Ishikawa (cell line): ENCODE results near the gene DAAM1.

Experiments used
- CEBPB ChIP-seq: IDR thresholded peaks from 2 replicates; pipeline ENCODE4 v1.6.1; 2012
- CREB1 ChIP-seq: IDR thresholded peaks from 2 replicates; pipeline ENCODE4 v1.6.1; 2012; ENCODE audit warnings: low read depth
- EGR1 ChIP-seq: IDR thresholded peaks from 2 replicates; pipeline ENCODE4 v1.6.1; 2012
- EP300 ChIP-seq: IDR thresholded peaks from 2 replicates; pipeline ENCODE4 v1.6.1; 2012; ENCODE audit warnings: borderline replicate concordance
- FOXM1 ChIP-seq: IDR thresholded peaks from 2 replicates; pipeline ENCODE4 v1.6.1; 2012; ENCODE audit warnings: low read depth, borderline replicate concordance
- NFIC ChIP-seq: IDR thresholded peaks from 2 replicates; pipeline ENCODE4 v1.6.1; 2012
- RAD21 ChIP-seq: IDR thresholded peaks from 2 replicates; pipeline ENCODE4 v1.6.1; 2012; ENCODE audit warnings: low read depth
- TAF1 ChIP-seq: IDR thresholded peaks from 2 replicates; pipeline ENCODE4 v1.6.1; 2012; ENCODE audit warnings: low read depth, mild to moderate bottlenecking
- TCF12 ChIP-seq: IDR thresholded peaks from 2 replicates; pipeline ENCODE4 v1.6.1; 2012; ENCODE audit warnings: low read depth
- TEAD4 ChIP-seq: IDR thresholded peaks from 2 replicates; pipeline ENCODE4 v1.6.1; 2012
- YY1 ChIP-seq: IDR thresholded peaks from 2 replicates; pipeline ENCODE4 v1.6.1; 2012; ENCODE audit warnings: low read depth
- ZBTB7A ChIP-seq: IDR thresholded peaks from 2 replicates; pipeline ENCODE4 v1.6.1; 2012; ENCODE audit warnings: low read depth
- TF ChIP-seq, protein P1 (sequence below): IDR thresholded peaks from 2 replicates; pipeline ENCODE4 v1.6.1; 2012
- TF ChIP-seq, protein P2 (sequence below): IDR thresholded peaks from 2 replicates; pipeline ENCODE4 v1.6.1; 2012
- TF ChIP-seq, protein P3 (sequence below): IDR thresholded peaks from 2 replicates; pipeline ENCODE4 v1.6.1; 2012; ENCODE audit warnings: low read depth, mild to moderate bottlenecking

DAAM1 gene

DNA sequence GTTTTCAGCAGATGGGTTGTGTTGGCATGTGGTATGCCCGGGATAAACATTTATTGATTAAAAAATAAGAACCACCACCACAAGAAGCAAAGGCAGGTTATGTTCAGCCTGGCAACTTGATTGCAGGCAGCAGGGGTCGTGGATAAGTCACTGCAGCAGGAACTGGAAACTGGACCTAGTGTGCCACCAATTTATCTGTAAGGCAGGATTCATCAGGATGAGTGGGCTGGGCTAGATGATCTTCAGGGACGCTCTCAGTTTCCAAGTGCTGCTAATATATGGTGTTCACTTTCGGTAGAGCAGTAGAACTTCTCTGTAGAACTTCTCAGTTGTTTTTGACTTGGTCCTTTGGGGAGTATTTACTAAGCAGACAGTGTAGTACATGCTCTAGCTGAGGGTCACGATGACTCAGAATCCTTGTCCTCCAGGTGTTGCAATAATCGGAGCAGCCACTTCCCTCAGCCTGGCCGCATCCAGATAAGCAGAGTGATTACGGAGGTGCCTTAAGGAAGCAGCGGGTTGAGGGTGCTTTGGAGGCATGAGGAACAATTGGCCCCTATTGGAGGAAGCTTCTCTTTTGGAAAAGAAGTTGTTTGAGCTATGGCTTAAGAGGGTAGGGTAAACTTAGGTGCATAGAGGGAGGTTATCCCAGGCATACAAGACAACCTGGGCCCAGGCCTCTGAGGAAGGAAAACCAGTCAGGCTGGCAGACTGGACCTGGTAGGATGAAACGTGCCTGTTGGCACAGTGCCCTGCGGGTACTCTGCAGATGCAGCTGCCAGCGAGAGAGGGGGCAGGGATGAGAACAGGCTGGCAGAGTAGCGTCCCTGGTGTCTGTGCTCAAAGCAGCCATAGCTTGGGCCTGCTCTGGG is 172.7 kb downstream of the DAAM1 start:
- TF ChIP-seq RAD21 (no peak), NFIC (peak; percentile 50), CEBPB (peak; percentile 81)

DNA sequence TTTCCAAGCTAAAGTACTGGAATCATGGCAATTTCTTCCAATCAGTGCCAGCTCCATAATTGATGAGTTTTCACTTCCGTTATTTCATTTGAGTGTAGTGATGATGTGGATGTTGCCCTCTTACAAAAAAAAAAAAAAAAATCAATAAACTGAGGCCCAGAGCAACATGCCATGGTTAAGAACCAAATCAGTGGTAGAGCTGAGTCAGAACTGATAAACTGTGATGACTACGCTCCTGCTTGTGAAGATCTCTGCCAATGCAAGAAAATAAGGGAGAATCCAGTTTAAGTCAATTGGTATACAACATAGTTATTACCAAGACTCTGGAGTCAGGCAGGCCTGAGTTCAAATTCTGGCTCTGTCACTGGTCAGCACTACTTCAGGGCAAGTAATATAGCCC is 174.0 kb downstream of the DAAM1 start:
- TF ChIP-seq, protein P1, sequence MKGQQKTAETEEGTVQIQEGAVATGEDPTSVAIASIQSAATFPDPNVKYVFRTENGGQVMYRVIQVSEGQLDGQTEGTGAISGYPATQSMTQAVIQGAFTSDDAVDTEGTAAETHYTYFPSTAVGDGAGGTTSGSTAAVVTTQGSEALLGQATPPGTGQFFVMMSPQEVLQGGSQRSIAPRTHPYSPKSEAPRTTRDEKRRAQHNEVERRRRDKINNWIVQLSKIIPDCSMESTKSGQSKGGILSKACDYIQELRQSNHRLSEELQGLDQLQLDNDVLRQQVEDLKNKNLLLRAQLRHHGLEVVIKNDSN = no peak
- no peak for TF ChIP-seq YY1
- no peak for TF ChIP-seq FOXM1
- no peak for TF ChIP-seq TAF1
- TF ChIP-seq CEBPB = no peak
- no peak for TF ChIP-seq RAD21
- no peak for TF ChIP-seq ZBTB7A
- no peak for TF ChIP-seq EGR1

DNA sequence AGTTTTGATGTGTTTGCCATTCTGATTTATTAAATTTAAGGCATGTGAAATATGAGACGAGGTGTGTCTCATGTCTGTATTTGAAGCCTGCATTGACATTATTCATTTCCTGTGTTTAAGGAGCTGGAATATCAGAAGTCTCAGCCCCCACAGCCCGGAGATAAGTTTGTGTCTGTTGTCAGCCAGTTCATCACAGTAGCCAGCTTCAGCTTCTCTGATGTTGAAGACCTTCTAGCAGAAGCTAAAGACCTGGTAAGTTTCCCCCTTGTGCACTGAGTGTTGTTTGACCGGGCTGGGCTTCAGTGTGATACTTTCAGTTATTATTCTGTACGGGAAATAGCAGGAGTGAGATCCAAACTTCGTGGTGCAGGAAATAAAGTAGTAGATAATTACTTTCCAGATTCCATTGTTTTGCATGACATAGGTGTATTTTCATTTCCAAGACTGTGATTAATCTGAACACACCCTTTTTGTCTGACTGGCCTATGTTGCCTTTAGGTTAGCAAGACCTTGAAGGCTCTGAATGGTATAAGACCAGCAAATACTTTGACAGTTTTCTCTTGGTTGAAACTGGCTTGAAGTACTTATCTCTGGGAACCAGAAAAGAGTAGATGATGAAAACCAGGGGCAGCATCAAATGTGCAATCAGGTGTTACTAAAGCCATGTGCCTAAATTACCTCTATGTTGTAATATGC is 175.2 kb downstream of the DAAM1 start:
- TF ChIP-seq RAD21 (no peak), EGR1 (no peak), EP300 (peak; percentile 56; the same call in 1 of the 2 replicates), YY1 (no peak), TEAD4 (no peak), CREB1 (no peak), TAF1 (no peak), ZBTB7A (no peak), TCF12 (peak; percentile 4; the same call in 1 of the 2 replicates), NFIC (no peak), FOXM1 (no peak)
- TF ChIP-seq, protein P1 = no peak
- TF ChIP-seq, protein P2, sequence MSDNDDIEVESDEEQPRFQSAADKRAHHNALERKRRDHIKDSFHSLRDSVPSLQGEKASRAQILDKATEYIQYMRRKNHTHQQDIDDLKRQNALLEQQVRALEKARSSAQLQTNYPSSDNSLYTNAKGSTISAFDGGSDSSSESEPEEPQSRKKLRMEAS = no peak; the same call in 1 of the 2 replicates
- TF ChIP-seq, protein P3, sequence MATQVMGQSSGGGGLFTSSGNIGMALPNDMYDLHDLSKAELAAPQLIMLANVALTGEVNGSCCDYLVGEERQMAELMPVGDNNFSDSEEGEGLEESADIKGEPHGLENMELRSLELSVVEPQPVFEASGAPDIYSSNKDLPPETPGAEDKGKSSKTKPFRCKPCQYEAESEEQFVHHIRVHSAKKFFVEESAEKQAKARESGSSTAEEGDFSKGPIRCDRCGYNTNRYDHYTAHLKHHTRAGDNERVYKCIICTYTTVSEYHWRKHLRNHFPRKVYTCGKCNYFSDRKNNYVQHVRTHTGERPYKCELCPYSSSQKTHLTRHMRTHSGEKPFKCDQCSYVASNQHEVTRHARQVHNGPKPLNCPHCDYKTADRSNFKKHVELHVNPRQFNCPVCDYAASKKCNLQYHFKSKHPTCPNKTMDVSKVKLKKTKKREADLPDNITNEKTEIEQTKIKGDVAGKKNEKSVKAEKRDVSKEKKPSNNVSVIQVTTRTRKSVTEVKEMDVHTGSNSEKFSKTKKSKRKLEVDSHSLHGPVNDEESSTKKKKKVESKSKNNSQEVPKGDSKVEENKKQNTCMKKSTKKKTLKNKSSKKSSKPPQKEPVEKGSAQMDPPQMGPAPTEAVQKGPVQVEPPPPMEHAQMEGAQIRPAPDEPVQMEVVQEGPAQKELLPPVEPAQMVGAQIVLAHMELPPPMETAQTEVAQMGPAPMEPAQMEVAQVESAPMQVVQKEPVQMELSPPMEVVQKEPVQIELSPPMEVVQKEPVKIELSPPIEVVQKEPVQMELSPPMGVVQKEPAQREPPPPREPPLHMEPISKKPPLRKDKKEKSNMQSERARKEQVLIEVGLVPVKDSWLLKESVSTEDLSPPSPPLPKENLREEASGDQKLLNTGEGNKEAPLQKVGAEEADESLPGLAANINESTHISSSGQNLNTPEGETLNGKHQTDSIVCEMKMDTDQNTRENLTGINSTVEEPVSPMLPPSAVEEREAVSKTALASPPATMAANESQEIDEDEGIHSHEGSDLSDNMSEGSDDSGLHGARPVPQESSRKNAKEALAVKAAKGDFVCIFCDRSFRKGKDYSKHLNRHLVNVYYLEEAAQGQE = no peak

DNA sequence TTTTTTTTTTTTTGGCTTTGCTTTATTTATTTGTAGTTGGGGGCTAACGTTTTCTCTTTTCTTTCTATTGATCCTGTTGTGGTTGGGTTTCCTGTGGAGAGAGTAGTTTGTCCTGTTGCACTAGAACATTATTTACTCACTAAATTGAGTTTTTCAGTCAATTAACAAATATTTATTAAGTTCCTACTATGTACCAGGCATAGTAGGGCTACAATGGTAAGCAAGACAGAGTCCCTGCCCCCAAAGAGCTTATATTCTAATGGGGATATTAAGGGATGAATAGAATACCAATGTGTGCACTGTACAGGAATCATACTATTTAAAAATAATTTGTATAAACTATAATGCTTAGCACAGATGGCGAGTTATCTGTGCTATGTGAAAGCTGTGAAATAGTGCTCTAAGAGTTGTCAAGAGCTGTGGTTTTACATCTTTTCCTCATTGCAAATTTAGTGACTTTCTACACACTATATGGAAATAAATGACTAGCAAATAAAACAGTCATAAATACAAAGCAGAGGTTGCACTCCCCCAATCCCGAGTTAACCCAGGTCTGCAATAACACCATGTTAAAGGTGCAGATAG is 181.8 kb downstream of the DAAM1 start:
- TF ChIP-seq FOXM1 (no peak), ZBTB7A (no peak), TAF1 (no peak), RAD21 (no peak)
- TF ChIP-seq, protein P2 = no peak

DNA sequence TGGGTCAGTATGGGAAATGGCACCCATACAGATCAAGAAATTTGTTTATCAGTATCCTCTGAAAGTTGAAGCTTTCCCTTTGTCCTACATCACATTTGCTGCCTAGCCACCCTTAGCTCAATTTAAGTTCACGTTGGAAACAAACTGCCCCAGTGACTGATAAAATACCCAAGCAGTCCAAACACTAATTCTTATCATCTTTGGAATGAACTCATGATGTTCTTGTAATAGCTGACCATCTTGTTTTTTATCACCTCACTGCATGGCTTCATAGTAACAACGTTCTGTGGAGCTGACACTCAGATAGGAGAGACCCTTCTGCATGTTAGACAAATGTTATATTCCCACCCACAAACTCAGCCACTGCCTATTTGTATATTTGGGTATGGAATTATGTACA is 183.3 kb downstream of the DAAM1 start:
- TF ChIP-seq, protein P1 = no peak
- TF ChIP-seq FOXM1 (no peak), TCF12 (no peak), ZBTB7A (no peak), CEBPB (no peak), RAD21 (no peak), EP300 (no peak), EGR1 (no peak), TEAD4 (no peak), CREB1 (no peak), NFIC (no peak), YY1 (no peak), TAF1 (no peak)
- TF ChIP-seq, protein P3 = no peak
- TF ChIP-seq, protein P2 = no peak
